HepG2 (cell line): ENCODE measurements around the gene GPN1. TPM values are rescaled to one million over a fixed set of nuclear protein-coding genes. Genes with fewer than 3 reads are reported as not detected.

ENCODE experiments used
- ATAC-seq: fragments of 200-7000 bp; cut with Tn5 transposase; 3 replicates; pipeline ENCODE4 v1.9.1; 2020; ENCODE audit warnings: mild to moderate bottlenecking, moderate library complexity
- BruUV-seq: library from RNA; stranded (reverse); fragments of 400-500 nt; replicated peaks from 2 replicates; lab custom pipeline; 2021; lab: Mats Ljungman, UMichigan
- CTCF ChIA-PET: fragments of 300-600 bp; formaldehyde crosslinking; extraction: SDS; loops from one replicate; lab custom pipeline; 2021; ENCODE audit warnings: low total read pairs, inconsistent platforms, low intra/inter-chr PET ratio; lab: Yijun Ruan, JAX
- POLR2A ChIA-PET: fragments of 350-600 bp; sonication (Branson Sonifier 250); formaldehyde crosslinking; loops from one replicate; lab custom pipeline; 2020; ENCODE audit warnings: antibody characterized with exemption, inconsistent platforms; lab: Yijun Ruan, JAX
- DNase-seq: peaks from one replicate; pipeline ENCODE4 v3.0.0-alpha.2; 2015; ENCODE audit warnings: low spot score
- FAIRE-seq: peaks from 3 replicates; lab custom pipeline; 2011; peaks lifted over from hg19 to GRCh38; lab: Jason Lieb, UNC
- H2AFZ ChIP-seq: one replicate; pipeline ENCODE4 v1.6.1; 2011; ENCODE audit warnings: low read length, inconsistent platforms
- H3K27ac ChIP-seq: fragments of 300-600 bp; 3 replicates; pipeline ENCODE4 v1.8.0; 2011; ENCODE audit warnings: mixed run types, mild to moderate bottlenecking, mixed read lengths, low read length, inconsistent platforms; ENCODE audit not compliant: insufficient read depth; ENCODE audit errors: extremely low read length
- H3K27me3 ChIP-seq, 2 experiments: fragments of 200-600 bp in 1 of 2; 2 replicates in 1 of 2; 3 replicates in 1 of 2; pipeline versions ENCODE4 v1.6.0 to v1.8.0; 2011; ENCODE audit warnings: low read length in 2 of 2, mild to moderate bottlenecking in 2 of 2, moderate library complexity in 2 of 2, inconsistent platforms in 1 of 2; ENCODE audit not compliant: insufficient read depth in 2 of 2, control insufficient read depth in 1 of 2
- H3K36me3 ChIP-seq, 2 experiments: fragments of 200-600 bp in 1 of 2; replicated peaks in 1 of 2; 2 replicates in 1 of 2; 3 replicates in 1 of 2; pipeline versions ENCODE4 v1.5.1 to v1.8.0; 2011; ENCODE audit warnings: low read length in 2 of 2, inconsistent platforms in 1 of 2; ENCODE audit not compliant: insufficient read depth in 2 of 2, control insufficient read depth in 1 of 2
- H3K4me1 ChIP-seq: 2 replicates; pipeline ENCODE4 v1.5.1; 2012; ENCODE audit warnings: low read length, inconsistent platforms; ENCODE audit not compliant: insufficient read depth
- H3K4me2 ChIP-seq: 2 replicates; pipeline ENCODE4 v1.6.0; 2011; ENCODE audit warnings: low read depth, low read length, inconsistent platforms
- H3K4me3 ChIP-seq, 3 experiments: fragments of 200-600 bp in 1 of 3; sonication (generic), shearing (Covaris generic) in 1 of 3; replicated peaks in 1 of 3; 2 replicates each; pipeline ENCODE4 v1.5.1; 2011 to 2016; ENCODE audit warnings: low read length in 3 of 3, inconsistent platforms in 2 of 3, low read depth in 2 of 3, mild to moderate bottlenecking in 2 of 3, control low read depth in 1 of 3, mixed read lengths in 1 of 3; ENCODE audit not compliant: insufficient read depth in 1 of 3
- H3K79me2 ChIP-seq: one replicate; pipeline ENCODE4 v1.6.1; 2011; ENCODE audit warnings: low read length, inconsistent platforms; ENCODE audit not compliant: insufficient read depth
- H3K9ac ChIP-seq: 2 replicates; pipeline ENCODE4 v1.6.0; 2011; ENCODE audit warnings: mild to moderate bottlenecking, low read depth, low read length, inconsistent platforms; ENCODE audit not compliant: insufficient read depth
- H3K9me3 ChIP-seq: 2 replicates; pipeline ENCODE4 v1.5.1; 2012; ENCODE audit warnings: mild to moderate bottlenecking, low read length
- H4K20me1 ChIP-seq: 2 replicates; pipeline ENCODE4 v1.6.0; 2011; ENCODE audit warnings: inconsistent platforms, mild to moderate bottlenecking, low read length, moderate library complexity; ENCODE audit not compliant: insufficient read depth
- BCL6 ChIP-seq: IDR thresholded peaks from 2 replicates; pipeline ENCODE4 v1.6.1; 2016; ENCODE audit warnings: missing genetic modification reagents, missing compliant biosample characterization
- DR1 ChIP-seq: sonication (generic); formaldehyde crosslinking; IDR thresholded peaks from 2 replicates; pipeline ENCODE4 v1.8.0; 2021; ENCODE audit warnings: mild to moderate bottlenecking, missing genetic modification reagents, inconsistent platforms
- HNF1A ChIP-seq, 2 experiments: sonication (generic) in 1 of 2; formaldehyde crosslinking in 1 of 2; IDR thresholded peaks; 2 replicates each; pipeline versions ENCODE4 v1.4.0 to v1.6.1; 2016 to 2020; ENCODE audit warnings: borderline replicate concordance in 1 of 2, low read depth in 1 of 2, mild to moderate bottlenecking in 1 of 2, missing genetic modification reagents in 1 of 2
- NFIB ChIP-seq: sonication (generic); formaldehyde crosslinking; IDR thresholded peaks from 2 replicates; pipeline ENCODE4 v1.9.0; 2021; ENCODE audit warnings: missing genetic modification reagents, mild to moderate bottlenecking, borderline replicate concordance
- NR2F2 ChIP-seq: IDR thresholded peaks from 2 replicates; pipeline ENCODE4 v1.6.1; 2012; ENCODE audit warnings: low read depth, inconsistent platforms, borderline replicate concordance
- SRSF1 ChIP-seq: fragments of 200-400 bp; formaldehyde crosslinking; optimal IDR thresholded peaks from 2 replicates; pipeline ENCODE3; 2017; ENCODE audit warnings: mild to moderate bottlenecking, low read depth, low read length, moderate library complexity
- WGBS: methylation state at CpG from one replicate; pipeline ENCODE4 v1.1.6; 2017; ENCODE audit warnings: low lambda C conversion rate; 5-methylcytosine and 5-hydroxymethylcytosine counted together
- in situ Hi-C: cut with HindIII; loops from 2 replicates; pipeline ENCODE4 v1.10.0; 2017; ENCODE audit warnings: low pct_unique_long_range_greater_than_20kb; ENCODE audit not compliant: extremely low pct_ligation_motif_present
- intact Hi-C: fragments of 100-400 bp; cut with micrococcal nuclease; formaldehyde crosslinking; loops from one replicate; pipeline ENCODE4 v1.10.0; 2022; ENCODE audit not compliant: unreplicated experiment
- polyA plus RNA-seq, 8 experiments: library from polyadenylated mRNA; depleted of rRNA in 3 of 8; stranded (reverse) in 7 of 8; unstranded in 1 of 8; fragments of >200 nt; fragmentation: Illumina TruSeq in 4 of 8; extraction: Trizol in 4 of 8; gene quantifications; 2 replicates each; pipeline versions ENCODE4 v1.2.1 to v1.2.3, GENCODE V29; 2011 to 2016; ENCODE audit warnings: low read depth in 4 of 8, missing spikeins in 1 of 8, mixed read lengths in 1 of 8; ENCODE audit not compliant: insufficient read depth in 1 of 8
- total RNA-seq, 5 experiments: library from RNA; depleted of rRNA; stranded (reverse); fragments of >200 nt; fragmentation: Illumina TruSeq; extraction: Trizol; gene quantifications; 2 replicates each; pipeline ENCODE4 v1.2.3, GENCODE V29; 2016; ENCODE audit warnings: low read depth in 1 of 5

Gene GPN1
- total and polyA plus RNA-seq, 2 of the 13 experiments (the other 11 are each of a cell fraction or from before 2014, with no cell fraction given): 54.5 to 62.7 TPM

DNA sequence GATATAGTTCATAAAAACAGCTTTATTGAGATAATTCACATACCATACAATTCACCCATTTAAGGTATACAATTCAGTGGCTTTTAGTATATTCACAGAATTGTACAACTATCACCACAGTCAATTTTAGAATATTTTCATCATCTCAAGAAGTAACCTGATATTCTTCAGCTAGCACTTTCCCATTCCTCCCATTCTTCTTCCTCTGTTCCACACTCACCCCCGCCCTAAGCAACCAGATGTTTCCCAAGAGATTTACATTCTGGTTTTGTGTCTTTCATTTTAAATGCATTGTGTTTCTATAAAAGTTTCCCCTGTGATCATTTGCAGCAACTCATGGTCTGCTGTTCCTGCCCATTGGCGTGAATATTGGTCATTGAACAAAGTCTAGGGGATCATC, 5.4 kb downstream of the GPN1 start (continued):
- TF ChIP-seq NR2F2 (no peak), BCL6 (CRISPR knock-in tag) (no peak)

DNA sequence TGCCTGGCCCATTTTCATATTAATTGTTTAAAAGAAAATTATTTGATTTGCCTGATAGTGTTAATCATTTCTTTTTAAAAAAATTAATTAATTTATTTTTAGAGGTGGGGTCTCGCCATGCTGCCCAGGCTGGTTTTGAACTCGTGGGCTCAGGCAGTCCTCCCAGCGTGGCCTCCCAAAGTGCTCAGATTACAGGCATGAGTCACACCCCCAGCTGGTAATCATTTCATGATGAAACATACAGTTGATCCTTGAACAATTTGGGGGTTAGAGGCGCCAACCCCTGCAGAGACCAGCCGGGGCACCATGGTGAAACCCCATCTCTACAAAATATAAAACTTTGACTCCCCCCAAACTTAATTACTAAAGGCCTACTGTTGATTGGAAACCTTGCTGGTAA, 7.9 kb downstream of the GPN1 start:
- Histone ChIP-seq H4K20me1 (no peaks in the 10 kb centered on the region), H3K27ac (no peak overlapping the region), H3K79me2 (no peaks in the 10 kb centered on the region), H3K27me3 (no peaks in the 10 kb centered on the region), H3K4me2 (no peak overlapping the region), H3K36me3 (peaks cover 42 to 82% of the 10 kb centered on the region in 2 experiments), H2AFZ (no peak overlapping the region), H3K4me1 (no peaks in the 10 kb centered on the region), H3K9me3 (no peaks in the 10 kb centered on the region), H3K4me3 (no peak overlapping the region), H3K9ac (no peak overlapping the region)
- DNase-seq: no peak
- TF ChIP-seq DR1 (CRISPR knock-in tag): no peak
- no peak for TF ChIP-seq NFIB (CRISPR knock-in tag)
- TF ChIP-seq SRSF1: no peak
- TF ChIP-seq HNF1A (IDR thresholded peaks at IDR 0.05; ENCODE audit: low read depth): no peak
- no peak for TF ChIP-seq HNF1A (CRISPR knock-in tag; IDR thresholded peaks at IDR 0.05; ENCODE audit: borderline replicate concordance)
- ChIA-PET CTCF (no interaction called here), POLR2A (no interaction called here)
- in situ Hi-C loops: no loop called here
- intact Hi-C loops: no loop called here
- ATAC-seq: no peak
- WGBS: 97% methylated on average over 5 of the region's 5 CpGs
- no peak for FAIRE-seq
- BruUV-seq: no TSS peak
